Measurements from ENCODE around the gene BCL2A1. TPM values are rescaled to one million over a fixed set of nuclear protein-coding genes. Genes with fewer than 3 reads are reported as not detected.

BCL2A1 gene
- total RNA-seq, 1 donor from 2014 or later = not detected

- H3K9me3 Mint-ChIP-seq = no peaks in the 10 kb centered on the region
- peak overlapping the region; percentile 69 for H3K27ac Mint-ChIP-seq (ENCODE audit: unreplicated experiment)
- no peak for DNase-seq (ENCODE audit: low read depth, low spot score)
- H3K36me3 Mint-ChIP-seq (ENCODE audit: low read depth) = no peaks in the 10 kb centered on the region
- no peaks in the 10 kb centered on the region for H3K4me1 Mint-ChIP-seq
- peaks cover 2% of the 10 kb centered on the region for H3K27me3 Mint-ChIP-seq (ENCODE audit: low read depth)
- TF ChIP-seq CTCF (conservative IDR thresholded peaks at IDR 0.05) = no peak
- no peak overlapping the region for H3K4me3 Mint-ChIP-seq
Measured at GRCh38 chr15:79990280-79990996, 19.4 kb upstream of the BCL2A1 start.

GRCh38 chr15:79989682-79990081 lies 18.7 kb upstream of the BCL2A1 start:
- Mint-ChIP-seq H3K4me3 (no peak overlapping the region), H3K27me3 (ENCODE audit: low read depth) (peaks cover 2% of the 10 kb centered on the region), H3K36me3 (ENCODE audit: low read depth) (no peaks in the 10 kb centered on the region), H3K4me1 (no peaks in the 10 kb centered on the region), H3K27ac (ENCODE audit: unreplicated experiment) (no peak overlapping the region), H3K9me3 (no peaks in the 10 kb centered on the region)
- TF ChIP-seq CTCF (conservative IDR thresholded peaks at IDR 0.05) = no peak
- DNase-seq (ENCODE audit: low read depth, low spot score) = no peak

- Mint-ChIP-seq H3K4me3 (no peak overlapping the region), H3K36me3 (ENCODE audit: low read depth) (no peaks in the 10 kb centered on the region), H3K27me3 (ENCODE audit: low read depth) (peaks cover 2% of the 10 kb centered on the region), H3K27ac (ENCODE audit: unreplicated experiment) (no peak overlapping the region), H3K4me1 (no peaks in the 10 kb centered on the region), H3K9me3 (no peaks in the 10 kb centered on the region)
- TF ChIP-seq CTCF (conservative IDR thresholded peaks at IDR 0.05) = no peak
- DNase-seq (ENCODE audit: low read depth, low spot score) = no peak
Measured at GRCh38 chr15:79989183-79989582, 18.2 kb upstream of the BCL2A1 start.

GRCh38 chr15:79988448-79989117 lies 17.6 kb upstream of the BCL2A1 start:
- no peaks in the 10 kb centered on the region for H3K4me1 Mint-ChIP-seq
- no peak for TF ChIP-seq CTCF (conservative IDR thresholded peaks at IDR 0.05)
- H3K27me3 Mint-ChIP-seq (ENCODE audit: low read depth) = peaks cover 2% of the 10 kb centered on the region
- H3K9me3 Mint-ChIP-seq = no peaks in the 10 kb centered on the region
- no peak for DNase-seq (ENCODE audit: low read depth, low spot score)
- H3K36me3 Mint-ChIP-seq (ENCODE audit: low read depth) = no peaks in the 10 kb centered on the region
- H3K4me3 Mint-ChIP-seq = no peak overlapping the region
- no peak overlapping the region for H3K27ac Mint-ChIP-seq (ENCODE audit: unreplicated experiment)

- no peak for DNase-seq (ENCODE audit: low read depth, low spot score)
- Mint-ChIP-seq H3K4me1 (no peaks in the 10 kb centered on the region), H3K27ac (ENCODE audit: unreplicated experiment) (no peak overlapping the region), H3K27me3 (ENCODE audit: low read depth) (peaks cover 2% of the 10 kb centered on the region), H3K36me3 (ENCODE audit: low read depth) (no peaks in the 10 kb centered on the region), H3K4me3 (no peak overlapping the region), H3K9me3 (no peaks in the 10 kb centered on the region)
- TF ChIP-seq CTCF (conservative IDR thresholded peaks at IDR 0.05) = no peak
Measured at GRCh38 chr15:79987969-79988368, 17.0 kb upstream of the BCL2A1 start.

Measured in neural crest cell (in vitro differentiated cells).